CD4-positive, alpha-beta T cell (primary cell): ENCODE measurements around the gene KCTD14. TPM values are rescaled to one million over a fixed set of nuclear protein-coding genes. Genes with fewer than 3 reads are reported as not detected.
"Not testable (repeated sequence)": the region's sequence is repeated elsewhere in the genome, so short reads cannot be mapped to it uniquely, and the experiment has no call there.

ENCODE experiments used
- ATAC-seq: fragments of 200-7000 bp; cut with Tn5 transposase; one replicate; pipeline ENCODE4 v1.10.0; 2022; ENCODE audit warnings: mild to moderate bottlenecking; ENCODE audit not compliant: poor library complexity
- CTCF ChIA-PET: fragments of 350-600 bp; sonication (Branson Sonifier 250); formaldehyde crosslinking; loops from one replicate; lab custom pipeline; 2021; ENCODE audit warnings: antibody characterized with exemption, inconsistent platforms; lab: Charles Lee
- POLR2A ChIA-PET: fragments of 350-600 bp; sonication (Branson Sonifier 250); formaldehyde crosslinking; loops from one replicate; lab custom pipeline; 2021; ENCODE audit warnings: antibody characterized with exemption, inconsistent platforms; lab: Charles Lee
- DNase-seq, 14 experiments: peaks; one replicate each; pipeline ENCODE4 v3.0.0-alpha.2; 2013 to 2020; ENCODE audit warnings: mixed read lengths in 2 of 14
- H3K27ac ChIP-seq, 2 donors: one replicate each; pipeline versions ENCODE4 v1.5.1 to v1.7.0; 2013; ENCODE audit warnings: low read length in 2 of 2, low read depth in 1 of 2, mild to moderate bottlenecking in 1 of 2
- H3K27me3 ChIP-seq, 2 experiments: 1 replicate in 1 of 2; 2 replicates in 1 of 2; pipeline versions ENCODE4 v1.6.1 to v1.7.0; 2013; ENCODE audit warnings: low read length in 2 of 2, control low read depth in 1 of 2, mild to moderate bottlenecking in 1 of 2, moderate library complexity in 1 of 2; ENCODE audit not compliant: insufficient read depth in 2 of 2, control insufficient read depth in 1 of 2
- H3K36me3 ChIP-seq: one replicate; pipeline ENCODE4 v1.6.1; 2013; ENCODE audit warnings: low read length, control low read depth; ENCODE audit not compliant: insufficient read depth
- H3K4me1 ChIP-seq: one replicate; pipeline ENCODE4 v1.6.1; 2013; ENCODE audit warnings: low read length, control low read depth; ENCODE audit not compliant: insufficient read depth
- H3K4me3 ChIP-seq: one replicate; pipeline ENCODE4 v1.5.1; 2013; ENCODE audit warnings: mild to moderate bottlenecking, low read length, moderate library complexity
- H3K9me3 ChIP-seq, 2 experiments: 1 replicate in 1 of 2; 2 replicates in 1 of 2; pipeline versions ENCODE4 v1.6.1 to v1.7.0; 2013; ENCODE audit warnings: low read length in 2 of 2, mild to moderate bottlenecking in 2 of 2, control low read depth in 1 of 2, moderate library complexity in 1 of 2; ENCODE audit not compliant: control insufficient read depth in 1 of 2, insufficient read depth in 1 of 2
- H3K27ac Mint-ChIP-seq: one replicate; pipeline ENCODE4 v1.8.0; 2020; ENCODE audit warnings: mixed read lengths
- H3K27me3 Mint-ChIP-seq: one replicate; pipeline ENCODE4 v1.8.0; 2021; ENCODE audit warnings: mixed read lengths
- H3K36me3 Mint-ChIP-seq: one replicate; pipeline ENCODE4 v1.8.0; 2021; ENCODE audit warnings: low read depth, mixed read lengths
- H3K4me1 Mint-ChIP-seq: one replicate; pipeline ENCODE4 v1.8.0; 2021; ENCODE audit warnings: low read depth, mixed read lengths
- H3K4me3 Mint-ChIP-seq: one replicate; pipeline ENCODE4 v1.8.0; 2020; ENCODE audit warnings: mild to moderate bottlenecking, mixed read lengths
- H3K9me3 Mint-ChIP-seq: one replicate; pipeline ENCODE4 v1.8.0; 2020; ENCODE audit warnings: mixed read lengths
- intact Hi-C, 2 experiments: fragments of 100-400 bp; cut with DNase I in 1 of 2; cut with micrococcal nuclease in 1 of 2; formaldehyde crosslinking; loops; one replicate each; pipeline versions ENCODE4 v1.15.1 to v1.9.0; 2023 to 2025; cut with DNase I, micrococcal nuclease
- total RNA-seq, 174 experiments: library from RNA in 2 of 174; stranded (reverse) in 2 of 174; gene quantifications; one replicate each; pipeline ENCODE4 v1.2.3 and lab custom pipeline; 2021 to 2026
- TF ChIP-seq, protein P1 (sequence below): fragments of 200-600 bp; IDR thresholded peaks from one replicate; pipeline ENCODE4 v1.8.0; 2022; ENCODE audit warnings: antibody characterized with exemption, mild to moderate bottlenecking

The KCTD14 gene
- total RNA-seq, 2 experiments from 2014 or later = 0.34 TPM; not detected in 1

DNA sequence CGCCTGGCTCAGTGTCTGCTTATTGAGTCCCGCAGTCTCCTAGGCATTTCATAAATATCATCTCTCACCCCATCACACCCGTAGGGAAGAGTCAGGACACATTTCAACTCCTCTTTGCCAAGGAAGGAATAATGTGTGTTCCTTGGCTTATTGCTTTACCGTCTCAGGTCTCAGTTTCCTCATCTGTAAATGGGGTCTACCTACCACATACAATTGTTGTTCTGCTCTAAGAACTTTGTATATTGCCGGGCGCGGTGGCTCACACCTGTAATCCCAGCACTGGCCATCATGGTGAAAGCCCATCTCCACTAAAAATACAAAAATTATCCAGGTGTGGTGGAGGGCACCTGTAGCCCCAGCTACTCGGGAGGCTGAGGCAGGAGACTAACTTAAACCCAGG, 37.5 kb upstream of the KCTD14 start:
- ChIA-PET POLR2A (interaction anchor here (0.6 kb wide), 1 partner anchor 10 kb away, joined by 3 read pairs; no protein-coding TSS in a partner anchor), CTCF (no interaction called here)
- H3K27ac Mint-ChIP-seq = no peak overlapping the region
- no peak overlapping the region for H3K4me3 Mint-ChIP-seq
- Histone ChIP-seq H3K27ac (no peak overlapping the region), H3K9me3 (no peaks in the 10 kb centered on the region), H3K4me1 (no peaks in the 10 kb centered on the region), H3K36me3 (no peaks in the 10 kb centered on the region), H3K4me3 (no peak overlapping the region), H3K27me3 (no peaks in the 10 kb centered on the region)
- DNase-seq (no peak), ATAC-seq (no peak)
- H3K36me3 Mint-ChIP-seq = no peaks in the 10 kb centered on the region
- TF ChIP-seq, protein P1, sequence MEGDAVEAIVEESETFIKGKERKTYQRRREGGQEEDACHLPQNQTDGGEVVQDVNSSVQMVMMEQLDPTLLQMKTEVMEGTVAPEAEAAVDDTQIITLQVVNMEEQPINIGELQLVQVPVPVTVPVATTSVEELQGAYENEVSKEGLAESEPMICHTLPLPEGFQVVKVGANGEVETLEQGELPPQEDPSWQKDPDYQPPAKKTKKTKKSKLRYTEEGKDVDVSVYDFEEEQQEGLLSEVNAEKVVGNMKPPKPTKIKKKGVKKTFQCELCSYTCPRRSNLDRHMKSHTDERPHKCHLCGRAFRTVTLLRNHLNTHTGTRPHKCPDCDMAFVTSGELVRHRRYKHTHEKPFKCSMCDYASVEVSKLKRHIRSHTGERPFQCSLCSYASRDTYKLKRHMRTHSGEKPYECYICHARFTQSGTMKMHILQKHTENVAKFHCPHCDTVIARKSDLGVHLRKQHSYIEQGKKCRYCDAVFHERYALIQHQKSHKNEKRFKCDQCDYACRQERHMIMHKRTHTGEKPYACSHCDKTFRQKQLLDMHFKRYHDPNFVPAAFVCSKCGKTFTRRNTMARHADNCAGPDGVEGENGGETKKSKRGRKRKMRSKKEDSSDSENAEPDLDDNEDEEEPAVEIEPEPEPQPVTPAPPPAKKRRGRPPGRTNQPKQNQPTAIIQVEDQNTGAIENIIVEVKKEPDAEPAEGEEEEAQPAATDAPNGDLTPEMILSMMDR = no peak
- intact Hi-C loops = no loop called here
- H3K4me1 Mint-ChIP-seq = no peaks in the 10 kb centered on the region
- no peaks in the 10 kb centered on the region for H3K9me3 Mint-ChIP-seq
- H3K27me3 Mint-ChIP-seq = no peaks in the 10 kb centered on the region

DNA sequence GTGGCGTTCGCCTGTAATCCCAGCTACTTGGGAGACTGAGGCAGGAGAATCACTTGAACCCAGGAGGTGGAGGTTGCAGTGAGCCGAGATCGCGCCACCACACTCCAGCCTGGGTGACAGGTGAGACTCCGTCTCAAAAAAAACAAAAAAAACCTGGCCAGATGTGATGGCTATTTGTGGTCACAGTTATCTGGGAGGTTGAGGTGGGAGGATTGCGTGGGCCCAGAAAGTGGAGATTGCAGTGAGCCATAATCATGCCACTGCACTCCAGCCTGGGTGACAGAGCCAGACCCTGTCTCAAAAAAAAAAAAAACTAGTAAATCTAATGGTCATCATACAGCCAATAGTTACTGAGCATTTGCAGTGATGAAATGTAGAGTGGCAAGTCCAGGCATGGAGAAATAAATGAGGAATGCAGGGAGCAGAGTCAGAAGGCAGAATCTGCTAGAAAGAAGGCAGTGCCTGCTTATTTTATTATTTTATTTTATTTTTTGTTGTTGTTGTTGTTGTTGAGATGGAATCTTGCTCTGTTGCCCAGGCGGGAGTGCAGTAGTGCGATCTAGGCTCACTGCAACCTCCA, 36.8 kb upstream of the KCTD14 start:
- ATAC-seq, H3K9me3 ChIP-seq, H3K27ac Mint-ChIP-seq, H3K4me3 Mint-ChIP-seq, H3K27me3 Mint-ChIP-seq, H3K4me1 Mint-ChIP-seq, H3K4me3 ChIP-seq, intact Hi-C loops, CTCF ChIA-PET, H3K36me3 ChIP-seq, H3K36me3 Mint-ChIP-seq, H3K27ac ChIP-seq, H3K4me1 ChIP-seq, H3K27me3 ChIP-seq, POLR2A ChIA-PET, H3K9me3 Mint-ChIP-seq, DNase-seq: not testable (repeated sequence)

DNA sequence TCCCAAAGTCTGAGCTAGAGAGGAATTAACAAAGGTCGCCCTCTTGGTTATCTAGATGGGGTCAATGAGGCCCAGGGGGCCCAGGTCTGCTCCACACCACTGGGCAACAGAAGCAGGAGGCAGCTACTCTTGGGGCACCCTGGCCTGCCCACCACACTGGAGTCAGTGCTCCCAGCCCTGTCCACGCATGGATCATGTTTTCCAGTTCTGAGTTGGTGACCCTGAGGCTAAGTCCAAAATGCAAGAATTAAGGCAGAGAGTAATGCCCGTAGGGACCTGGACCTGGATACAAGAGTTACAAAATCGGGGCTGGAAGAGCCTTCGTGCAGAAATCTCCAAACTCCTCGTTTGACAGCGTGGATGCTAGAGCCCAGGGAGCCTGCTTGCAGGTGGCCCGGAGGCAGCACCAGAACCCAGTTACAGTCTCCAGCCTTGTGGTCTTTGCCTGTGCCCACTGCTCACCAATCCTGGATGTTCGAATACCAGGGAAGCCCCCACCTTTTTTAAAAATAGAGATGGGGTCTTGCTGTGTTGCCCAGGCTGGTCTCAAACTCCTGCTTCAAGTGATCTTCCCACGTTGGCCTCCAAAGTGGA, 34.5 kb upstream of the KCTD14 start:
- POLR2A ChIA-PET = no interaction called here
- Mint-ChIP-seq H3K36me3 (no peaks in the 10 kb centered on the region), H3K4me3 (no peak overlapping the region), H3K9me3 (no peaks in the 10 kb centered on the region), H3K27me3 (no peaks in the 10 kb centered on the region), H3K27ac (no peak overlapping the region), H3K4me1 (no peaks in the 10 kb centered on the region)
- intact Hi-C loops = no loop called here
- ATAC-seq (no peak), DNase-seq (no peak)
- H3K4me1 ChIP-seq = no peaks in the 10 kb centered on the region
- H3K4me3 ChIP-seq = no peak overlapping the region
- CTCF ChIA-PET = interaction anchor here (0.8 kb wide), 1 partner anchor 12 kb away, joined by 3 read pairs; no protein-coding TSS in a partner anchor
- H3K27ac ChIP-seq = no peak overlapping the region
- TF ChIP-seq, protein P1 = no peak
- no peaks in the 10 kb centered on the region for H3K9me3 ChIP-seq
- H3K36me3 ChIP-seq = no peaks in the 10 kb centered on the region
- no peaks in the 10 kb centered on the region for H3K27me3 ChIP-seq
